IPS DF 4.7 (cell line): ENCODE measurements around the gene PLPPR3.

Experiments
- DNase-seq: peaks from one replicate; pipeline ENCODE4 v3.0.0-alpha.2; 2013; ENCODE audit warnings: low spot score; ENCODE audit errors: extremely low read depth

The PLPPR3 gene

DNA sequence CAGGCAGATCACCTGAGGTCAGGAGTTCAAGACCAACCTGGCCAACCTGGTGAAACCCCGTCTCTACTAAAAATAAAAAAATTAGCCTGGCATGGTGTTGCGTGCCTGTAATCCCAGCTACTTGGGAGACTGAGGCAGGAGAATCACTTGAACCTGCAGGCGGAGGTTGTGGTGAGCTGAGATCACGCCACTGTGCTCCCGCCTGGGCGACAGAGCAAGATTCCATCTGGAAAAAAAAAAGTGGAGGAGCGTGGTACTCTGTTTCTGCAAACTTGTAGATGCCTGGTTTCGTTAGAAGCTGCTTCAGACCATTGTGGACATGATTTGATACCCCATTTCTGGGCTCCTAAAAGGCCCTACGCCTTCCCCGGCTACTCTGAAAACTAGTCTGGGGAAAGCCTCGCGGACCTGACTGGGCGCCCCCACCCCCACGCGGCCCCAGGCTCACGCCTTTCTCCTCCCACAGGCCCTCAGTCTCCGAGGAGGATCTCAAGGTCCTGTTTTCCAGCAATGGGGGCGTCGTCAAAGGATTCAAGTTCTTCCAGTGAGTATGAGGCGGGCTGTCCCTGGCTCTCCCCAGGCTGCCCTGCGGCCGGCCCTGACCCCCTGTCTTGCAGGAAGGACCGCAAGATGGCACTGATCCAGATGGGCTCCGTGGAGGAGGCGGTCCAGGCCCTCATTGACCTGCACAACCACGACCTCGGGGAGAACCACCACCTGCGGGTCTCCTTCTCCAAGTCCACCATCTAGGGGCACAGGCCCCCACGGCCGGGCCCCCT lies 11.5 kb downstream of the PLPPR3 start:
- no peak for DNase-seq

DNA sequence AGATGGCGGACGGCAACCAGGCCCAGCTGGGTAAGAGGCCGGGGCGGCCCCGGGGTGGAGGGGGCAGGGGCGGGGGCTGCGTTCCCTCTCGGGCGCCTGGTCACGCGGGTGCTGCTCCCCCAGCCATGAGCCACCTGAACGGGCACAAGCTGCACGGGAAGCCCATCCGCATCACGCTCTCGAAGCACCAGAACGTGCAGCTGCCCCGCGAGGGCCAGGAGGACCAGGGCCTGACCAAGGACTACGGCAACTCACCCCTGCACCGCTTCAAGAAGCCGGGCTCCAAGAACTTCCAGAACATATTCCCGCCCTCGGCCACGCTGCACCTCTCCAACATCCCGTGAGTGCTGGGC lies 13.4 kb downstream of the PLPPR3 start:
- no peak for DNase-seq

GRCh38 chr19:807627-808422 lies 13.9 kb downstream of the PLPPR3 start:
- DNase-seq, result no peak

- no peak for DNase-seq
These were observed 14.8 kb downstream of the PLPPR3 start for GRCh38 chr19:806815-807421.

DNA sequence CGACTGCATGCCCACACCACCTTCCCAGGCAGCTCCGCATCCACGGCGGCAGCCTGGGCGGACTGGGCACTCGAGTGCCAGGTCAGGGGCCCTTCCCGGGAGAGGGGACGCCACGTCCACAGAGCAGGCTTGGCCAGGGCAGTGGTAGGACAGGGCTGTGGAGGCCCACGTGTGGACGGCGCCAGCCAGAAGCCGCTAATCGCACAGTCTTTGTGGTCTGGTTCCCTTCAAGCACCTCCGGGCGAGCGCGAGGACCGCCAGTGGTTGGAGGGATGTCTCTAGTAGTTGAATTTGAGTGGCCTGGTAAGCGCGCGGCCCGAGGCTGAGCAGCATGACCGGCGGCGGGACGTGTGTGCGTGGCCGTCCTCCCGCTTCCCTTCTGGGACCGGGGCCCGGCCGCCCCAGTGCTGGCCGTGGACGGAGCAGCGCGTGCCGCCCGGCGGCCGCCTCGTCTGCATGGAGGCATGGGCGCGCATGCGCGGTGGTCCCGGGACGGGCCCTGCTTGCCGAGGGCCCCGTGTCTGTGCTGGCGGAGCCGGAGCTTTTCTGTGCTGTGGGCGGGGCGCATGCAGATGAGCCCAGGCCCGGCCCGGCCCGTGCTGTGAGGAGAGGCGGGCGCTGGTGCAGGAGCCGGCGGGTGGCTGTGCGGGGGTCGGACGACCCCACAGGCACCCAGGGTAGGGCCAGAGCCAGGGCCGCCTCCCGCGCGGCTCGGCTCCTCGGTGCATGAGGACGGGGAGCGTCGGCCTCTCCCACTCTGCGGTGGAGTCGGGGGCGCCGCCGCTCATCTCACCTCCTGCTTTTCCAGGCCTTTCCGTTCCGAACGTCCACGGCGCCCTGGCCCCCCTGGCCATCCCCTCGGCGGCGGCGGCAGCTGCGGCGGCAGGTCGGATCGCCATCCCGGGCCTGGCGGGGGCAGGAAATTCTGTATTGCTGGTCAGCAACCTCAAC lies 15.9 kb downstream of the PLPPR3 start:
- DNase-seq, result no peak

GRCh38 chr19:805166-805551 lies 16.6 kb downstream of the PLPPR3 start:
- DNase-seq, result no peak

- no peak for DNase-seq
These were observed 17.2 kb downstream of the PLPPR3 start for GRCh38 chr19:804419-805165.

DNA sequence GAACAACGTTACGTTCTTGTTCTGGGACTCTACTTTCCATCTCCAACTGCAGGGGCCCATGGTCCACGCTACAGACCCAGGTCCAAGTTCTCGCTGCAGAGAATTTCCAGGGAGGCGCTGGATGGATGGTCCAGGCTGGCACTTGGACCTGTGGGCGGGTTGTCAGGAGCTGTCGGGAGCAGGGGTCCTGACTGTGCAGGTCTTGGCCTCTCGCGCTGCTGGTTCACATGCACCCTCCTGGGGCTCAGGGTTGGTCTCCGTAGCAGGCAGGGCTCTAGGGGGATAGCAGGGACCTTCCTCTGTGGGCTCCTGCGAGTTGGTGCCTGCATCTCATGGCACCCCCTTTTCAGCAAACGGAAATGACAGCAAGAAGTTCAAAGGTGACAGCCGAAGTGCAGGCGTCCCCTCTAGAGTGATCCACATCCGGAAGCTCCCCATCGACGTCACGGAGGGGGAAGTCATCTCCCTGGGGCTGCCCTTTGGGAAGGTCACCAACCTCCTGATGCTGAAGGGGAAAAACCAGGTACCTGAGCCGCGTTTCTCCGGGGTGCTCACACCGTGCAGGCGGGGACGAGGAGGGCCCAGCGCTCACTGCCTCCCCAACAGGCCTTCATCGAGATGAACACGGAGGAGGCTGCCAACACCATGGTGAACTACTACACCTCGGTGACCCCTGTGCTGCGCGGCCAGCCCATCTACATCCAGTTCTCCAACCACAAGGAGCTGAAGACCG lies 17.9 kb downstream of the PLPPR3 start:
- DNase-seq, result no peak

DNA sequence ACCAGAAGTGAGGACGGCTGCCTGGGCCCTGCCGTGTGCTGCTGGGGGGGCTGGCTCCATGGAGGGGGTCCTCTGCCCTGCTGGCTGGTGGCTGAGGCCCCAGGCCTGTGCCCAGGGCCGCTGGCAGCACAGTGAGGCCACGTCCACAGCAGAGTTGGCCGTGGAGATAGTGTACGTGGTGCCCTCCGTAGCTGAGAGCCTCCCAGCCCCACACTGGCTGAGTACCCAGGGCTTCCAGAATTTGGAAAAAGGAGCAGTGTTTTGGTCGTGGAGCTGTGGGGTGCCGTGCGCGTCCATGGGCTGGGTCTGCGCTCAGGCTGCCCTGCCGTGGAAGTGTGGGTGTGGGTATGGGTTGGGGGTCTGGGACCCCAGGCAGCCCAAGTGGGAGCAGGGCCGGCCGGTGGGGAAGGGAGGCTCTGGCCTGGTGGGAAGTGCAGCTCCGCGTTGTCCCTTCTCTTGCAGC lies 18.6 kb downstream of the PLPPR3 start:
- DNase-seq, result no peak

DNA sequence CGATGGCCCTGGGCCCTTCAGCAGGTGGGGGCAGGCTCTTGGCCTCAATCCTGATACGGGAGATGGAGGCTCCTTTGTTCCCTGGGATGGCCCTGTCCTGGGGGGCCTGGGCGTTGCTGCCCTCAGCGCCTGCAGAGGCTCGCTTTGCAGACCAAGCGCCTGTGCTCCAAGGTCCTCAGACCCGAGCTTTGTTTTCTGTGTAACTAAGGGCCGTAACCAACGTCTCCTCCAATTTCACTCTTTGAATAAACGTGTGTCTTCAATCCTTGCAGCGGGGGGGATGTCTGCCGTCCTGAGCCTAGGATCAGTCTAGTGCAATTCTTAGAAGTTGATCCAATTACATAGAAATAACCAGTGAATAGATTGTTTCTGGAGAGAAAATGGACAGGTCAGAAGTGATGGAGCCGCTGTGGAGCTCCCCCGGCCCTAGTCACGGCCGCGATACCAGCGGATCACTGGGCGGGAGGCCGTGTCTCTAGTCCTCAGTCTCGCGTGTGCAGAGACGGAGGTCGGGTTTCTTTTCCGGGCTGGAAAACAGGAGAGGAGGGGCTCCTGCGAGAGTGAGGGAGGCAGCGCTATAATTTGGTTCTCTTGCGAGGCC lies 19.2 kb downstream of the PLPPR3 start:
- DNase-seq, result no peak

- no peak for DNase-seq
These were observed 19.8 kb downstream of the PLPPR3 start for GRCh38 chr19:801861-802497.

DNA sequence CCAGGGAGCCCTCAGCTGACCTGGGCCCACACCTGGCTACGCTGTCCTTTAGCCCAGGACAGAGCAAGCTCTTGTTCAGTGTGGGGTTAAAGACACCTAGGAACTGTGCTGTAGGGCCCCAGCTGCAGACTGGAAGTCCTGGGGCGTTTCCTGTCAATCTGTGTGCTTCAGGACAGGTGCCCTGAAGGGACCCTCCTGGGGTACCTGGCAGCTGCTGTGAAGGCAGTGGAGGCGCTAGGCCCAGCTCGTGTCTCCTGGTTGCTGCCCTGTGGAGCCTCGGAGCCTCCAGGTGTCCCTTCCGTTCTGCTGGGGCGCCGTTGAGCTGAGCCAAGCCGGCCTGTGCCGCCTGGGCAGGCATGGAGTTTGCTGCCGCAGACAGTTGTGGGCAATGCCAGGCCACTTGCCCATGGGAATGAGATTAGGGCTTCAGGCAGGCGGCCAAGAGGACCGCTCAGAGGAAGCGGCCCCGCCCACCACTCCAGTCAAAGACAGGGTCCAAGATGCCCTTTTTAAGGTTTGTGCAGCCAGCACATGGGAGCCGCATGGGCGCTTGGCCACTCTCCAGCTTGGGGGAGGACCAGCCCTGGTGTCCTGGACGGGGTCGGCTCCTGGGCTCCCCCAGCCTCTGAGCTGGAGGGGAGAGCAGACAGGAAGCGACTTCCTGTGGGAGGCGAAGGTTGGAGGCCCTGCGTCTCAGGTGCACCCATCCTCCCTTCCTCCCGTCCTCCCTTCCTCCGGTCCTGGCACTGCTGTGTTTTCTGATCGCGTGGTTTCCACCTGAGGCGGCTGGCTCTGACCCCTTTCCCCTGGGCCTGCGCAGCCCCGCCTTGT lies 20.5 kb downstream of the PLPPR3 start:
- no peak for DNase-seq

DNA sequence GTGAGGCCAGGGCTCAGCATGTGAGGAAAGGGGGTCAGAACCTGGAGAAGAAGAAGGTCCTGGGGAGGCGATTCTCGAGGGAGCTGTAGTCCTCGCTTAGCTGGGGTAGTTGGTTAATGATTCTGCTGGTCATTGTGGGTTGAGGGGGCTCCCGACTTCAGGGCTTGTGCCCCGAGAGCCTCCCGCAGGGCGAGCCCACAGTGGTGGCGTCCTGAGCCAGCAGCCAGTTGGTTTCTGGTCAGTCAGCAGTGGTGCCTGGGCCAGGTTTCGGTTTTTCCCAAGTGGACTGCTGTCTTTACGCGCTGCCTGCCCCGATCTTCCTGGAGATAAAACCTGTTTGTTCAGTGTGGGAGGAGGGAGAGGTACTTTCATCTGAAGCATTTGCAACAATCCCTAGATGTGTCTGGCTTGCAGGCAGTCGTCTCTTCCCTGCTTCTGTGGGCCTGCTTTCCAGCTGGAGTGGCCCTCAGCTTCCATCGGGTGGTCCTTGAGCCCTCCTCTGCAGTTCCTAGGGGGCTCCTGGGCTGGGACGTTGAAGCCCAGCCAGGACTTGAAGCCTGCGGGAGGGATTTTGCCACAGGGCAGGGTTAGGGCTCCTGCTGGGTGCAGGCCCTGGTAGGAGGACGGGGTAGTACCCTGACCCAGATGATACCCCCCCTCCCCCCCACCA lies 21.3 kb downstream of the PLPPR3 start:
- DNase-seq, result no peak

DNA sequence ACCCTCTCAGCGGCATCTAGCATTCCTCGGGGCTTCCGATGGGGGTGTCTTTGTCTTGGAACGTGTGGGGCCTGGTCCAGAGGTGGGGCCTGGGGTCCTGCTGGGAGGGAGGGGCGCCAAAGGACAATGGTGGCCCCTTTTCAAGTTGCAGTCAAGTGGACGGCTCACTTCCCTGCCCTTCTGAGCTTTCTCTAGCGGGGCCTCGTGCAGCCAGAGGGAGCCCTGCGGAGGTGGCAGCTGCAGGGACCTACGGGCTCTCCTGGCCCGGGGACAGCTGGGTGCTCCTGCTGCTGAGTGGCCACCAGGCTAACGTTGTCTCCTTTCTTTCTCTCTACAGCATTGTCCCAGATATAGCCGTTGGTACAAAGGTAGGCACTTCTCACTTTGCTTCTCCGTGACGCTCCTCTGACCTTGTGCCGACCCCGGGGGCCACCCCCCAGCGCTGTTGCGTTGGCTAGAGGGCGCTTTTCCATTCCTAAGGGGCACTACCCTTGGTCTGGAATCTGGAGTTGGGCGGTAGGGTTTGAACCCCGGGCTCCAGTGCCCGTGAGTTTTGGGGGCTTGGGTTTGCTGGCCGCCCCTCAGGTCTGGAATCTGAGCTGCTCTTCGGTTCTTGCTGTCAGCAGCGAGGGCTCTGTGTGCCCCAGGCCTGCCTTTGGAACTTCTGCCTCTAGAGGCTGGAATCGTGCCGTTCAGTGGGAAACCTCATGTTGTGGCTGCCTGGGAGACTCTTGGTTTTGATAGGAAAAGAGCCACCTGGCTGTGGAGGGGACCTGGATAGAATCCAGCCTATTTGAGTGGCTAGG lies 22.5 kb downstream of the PLPPR3 start:
- DNase-seq, result no peak

- no peak for DNase-seq
These were observed 23.2 kb downstream of the PLPPR3 start for GRCh38 chr19:798415-799075.
